Lower leg skin (tissue), 3 donors: ENCODE results near the gene STX1B.

Experiments used
- CTCF ChIP-seq, 3 donors: fragments of 450-650 bp; IDR thresholded peaks; one replicate each; pipeline ENCODE4 v1.5.1; 2016; ENCODE audit warnings: antibody characterized with exemption in 3 of 3, mild to moderate bottlenecking in 3 of 3, moderate library complexity in 2 of 3
- POLR2A ChIP-seq, 2 donors: fragments of 450-650 bp; IDR thresholded peaks; one replicate each; pipeline ENCODE4 v1.6.1; 2016 to 2017; ENCODE audit warnings: antibody characterized with exemption in 2 of 2, mild to moderate bottlenecking in 1 of 2, moderate library complexity in 1 of 2

- TF ChIP-seq CTCF (IDR thresholded peaks at IDR 0.05) (no peak), POLR2A (IDR thresholded peaks at IDR 0.05) (no peak)
Observed at GRCh38 chr16:31052114-31052513, 41.7 kb upstream of the STX1B start.
